COLO829 (cell line): ENCODE results near the gene AP1S1.
"Not testable (repeated sequence)": the region's sequence is repeated elsewhere in the genome, so short reads cannot be mapped to it uniquely, and the experiment has no call there.

Source experiments
- DNase-seq: peaks from one replicate; pipeline ENCODE4 v3.0.0; 2012; ENCODE audit warnings: low spot score

Gene AP1S1

DNA sequence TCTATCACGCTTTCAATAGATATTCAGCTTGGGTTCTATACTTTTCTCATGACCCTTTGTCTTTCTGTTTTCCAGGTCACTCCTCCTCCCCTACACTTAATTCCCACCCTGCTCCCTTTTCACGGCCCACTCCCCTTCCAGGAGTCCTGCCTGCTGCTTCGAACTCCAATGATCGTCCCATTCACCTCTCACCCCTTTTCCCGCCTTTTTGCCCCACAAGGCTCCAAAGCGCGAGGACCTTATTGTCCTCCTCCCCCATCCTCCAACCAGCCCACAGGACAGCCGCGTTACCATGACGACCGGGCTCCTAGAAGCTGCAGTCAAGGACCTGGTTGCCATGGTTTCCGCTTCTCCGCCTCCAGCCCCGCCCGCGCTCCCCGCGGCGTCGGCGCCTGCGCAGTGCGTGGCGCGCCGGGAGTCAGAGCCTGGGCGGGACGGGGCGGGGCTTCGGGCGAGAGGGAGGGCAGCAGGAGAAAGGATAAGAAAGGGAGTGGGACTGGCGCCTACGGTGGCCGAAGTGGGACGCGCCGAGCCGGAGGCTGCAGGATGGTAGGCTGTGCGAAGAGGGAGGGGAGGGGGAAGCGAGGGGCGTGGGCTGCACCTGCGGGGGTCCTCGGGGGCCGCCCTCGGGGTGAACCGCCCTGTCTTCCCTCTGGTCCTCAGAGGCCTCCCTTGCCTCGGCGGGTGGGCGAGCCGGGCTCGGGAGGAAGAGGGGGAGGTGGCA is at the start of gene AP1S1:
TSS of gene AP1S1 (plus strand) at position 508 of the 724 bp plus-strand sequence. CDS start at position 547, 39 bp downstream.
- DNase-seq, result peak; percentile 100

DNA sequence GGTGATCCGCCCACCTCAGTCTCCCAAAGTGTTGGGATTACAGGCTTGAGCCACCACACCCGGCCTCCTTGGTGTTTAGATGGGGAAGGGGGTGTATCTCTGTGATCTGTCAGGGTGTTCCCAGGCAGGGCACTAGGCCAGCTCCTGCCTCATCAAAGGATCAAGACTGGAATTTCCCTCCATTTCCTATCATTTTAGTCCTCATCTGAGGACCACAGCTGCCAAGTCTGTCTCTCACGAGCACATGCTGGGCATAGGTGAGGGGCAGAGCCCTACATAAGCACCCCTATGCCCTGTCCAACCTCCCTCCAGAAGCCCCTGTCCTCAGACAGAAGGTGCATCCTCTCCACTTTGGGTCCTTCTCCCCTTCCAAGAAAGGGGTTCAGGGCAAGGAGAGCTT is 49.5 kb upstream of the AP1S1 start:
- DNase-seq, result no peak

DNA sequence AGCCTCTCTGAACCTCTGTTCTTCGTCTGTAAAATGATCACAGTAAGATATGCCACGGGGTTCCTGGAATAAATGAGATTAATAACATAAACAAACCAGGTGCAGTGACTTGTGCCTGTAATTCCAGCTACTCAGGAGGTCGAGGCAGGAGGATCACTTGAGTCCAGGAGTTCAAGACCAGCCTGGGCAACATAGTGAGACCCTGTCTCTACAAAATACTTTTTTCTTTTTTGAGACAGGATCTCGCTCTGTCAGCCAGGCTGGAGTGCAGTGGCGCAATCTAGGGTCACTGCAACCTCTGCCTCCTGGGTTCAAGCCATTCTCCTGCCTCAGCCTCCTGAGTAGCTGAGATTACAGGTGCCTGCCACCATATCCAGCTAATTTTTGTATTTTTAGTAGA is 49.0 kb upstream of the AP1S1 start:
- DNase-seq, result not testable (repeated sequence)

DNA sequence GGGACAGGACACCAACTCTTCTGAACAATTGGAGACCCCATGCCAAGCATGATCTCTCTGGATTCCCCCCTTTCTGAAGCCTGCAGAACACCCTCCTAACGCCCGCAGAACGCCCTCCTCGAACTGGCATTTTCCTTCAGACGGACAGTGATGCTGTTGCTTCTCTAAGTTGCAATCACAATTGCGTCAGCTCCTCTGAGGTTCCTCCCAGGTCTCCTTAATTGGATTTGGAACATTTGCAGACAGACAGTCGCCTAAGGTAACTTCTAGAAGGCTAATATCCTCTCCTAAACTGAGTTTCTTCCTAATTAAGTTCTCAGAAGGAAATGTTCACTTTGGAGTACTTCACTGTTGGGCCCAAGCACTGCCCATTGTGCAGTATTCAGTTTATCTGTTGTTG is 47.9 kb upstream of the AP1S1 start:
- no peak for DNase-seq

DNA sequence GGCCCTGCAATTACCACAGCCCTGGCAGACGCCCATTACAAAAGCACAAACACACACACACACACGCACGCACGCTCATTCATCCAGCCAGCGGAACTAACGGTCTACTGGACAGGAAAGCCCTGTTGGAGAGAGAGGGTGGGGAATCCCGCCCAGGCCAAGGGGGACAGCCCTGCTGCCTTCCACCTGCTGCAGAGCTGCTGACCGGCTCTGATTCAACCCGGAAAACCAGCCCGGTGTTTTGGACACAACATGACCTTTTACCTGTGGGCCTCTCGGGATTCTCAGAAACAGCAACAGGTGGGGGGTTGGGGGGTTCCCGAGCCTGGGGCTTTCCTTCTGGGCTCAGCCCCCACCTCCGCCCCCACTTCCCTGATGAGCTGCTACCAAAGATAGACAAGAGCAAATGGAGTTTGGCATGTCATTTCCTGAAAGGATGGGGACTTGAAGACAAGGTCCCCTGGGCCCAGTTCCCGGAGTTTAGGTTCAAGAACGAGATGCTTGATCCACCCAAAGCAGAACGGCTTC is 45.9 kb upstream of the AP1S1 start:
- no peak for DNase-seq

DNA sequence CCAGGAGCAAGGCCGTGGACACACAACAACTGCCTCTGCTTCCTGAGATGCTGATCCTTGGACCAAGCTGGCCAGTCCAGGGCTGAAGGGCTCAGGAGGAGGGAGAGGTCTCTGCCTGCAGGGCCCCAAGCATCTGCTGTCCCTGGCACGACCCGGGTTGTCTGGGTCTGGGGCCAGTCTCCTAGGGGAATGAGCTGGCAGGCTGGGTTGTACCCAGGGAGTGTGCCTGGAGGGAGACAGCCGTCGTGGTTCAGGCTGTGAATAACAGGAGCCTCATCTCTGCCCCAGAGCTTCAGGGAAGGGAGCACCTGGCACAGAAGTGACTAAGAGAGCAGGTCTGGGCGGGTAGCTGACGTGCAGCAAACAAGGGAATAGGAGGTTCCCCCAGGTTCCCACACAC is 45.3 kb upstream of the AP1S1 start:
- no peak for DNase-seq

DNA sequence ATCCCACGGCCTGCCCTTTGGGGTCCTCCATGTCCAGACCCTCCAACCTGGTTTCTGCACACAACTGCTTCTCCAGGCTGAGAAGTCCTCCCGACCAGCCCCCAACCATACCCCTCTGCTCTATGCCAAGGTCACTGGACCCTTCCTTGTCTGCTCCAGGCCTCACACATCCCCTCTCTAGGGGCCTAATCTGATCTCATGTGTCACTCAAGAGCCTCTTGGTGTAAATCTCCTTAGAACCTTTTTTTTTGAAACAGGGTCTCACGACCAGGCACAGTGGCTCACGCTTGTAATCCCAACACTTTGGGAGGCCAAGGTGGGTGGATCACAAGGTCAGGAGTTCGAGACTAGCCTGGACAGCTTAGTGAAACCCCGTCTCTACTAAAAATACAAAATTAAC is 44.9 kb upstream of the AP1S1 start:
- no peak for DNase-seq

DNA sequence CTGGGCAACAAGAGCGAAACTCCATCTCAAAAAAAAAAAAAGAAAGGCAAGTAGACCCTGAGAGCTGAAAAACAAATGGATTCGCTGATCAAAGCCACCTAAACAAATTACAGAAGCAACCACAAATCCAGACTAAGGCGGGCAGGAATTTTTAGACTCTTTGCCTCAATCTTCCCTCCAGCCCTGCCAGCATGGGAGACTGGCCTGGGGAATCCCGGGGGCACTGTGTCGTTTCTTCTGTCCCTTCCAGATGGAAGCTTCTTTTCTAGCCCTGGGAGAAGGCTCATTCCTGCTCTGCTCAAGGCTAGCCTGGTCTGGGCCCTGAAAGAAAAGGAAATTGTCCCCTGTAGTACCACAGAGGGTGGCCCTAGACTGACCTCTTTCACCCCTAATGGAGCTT is 43.0 kb upstream of the AP1S1 start:
- DNase-seq, result no peak

DNA sequence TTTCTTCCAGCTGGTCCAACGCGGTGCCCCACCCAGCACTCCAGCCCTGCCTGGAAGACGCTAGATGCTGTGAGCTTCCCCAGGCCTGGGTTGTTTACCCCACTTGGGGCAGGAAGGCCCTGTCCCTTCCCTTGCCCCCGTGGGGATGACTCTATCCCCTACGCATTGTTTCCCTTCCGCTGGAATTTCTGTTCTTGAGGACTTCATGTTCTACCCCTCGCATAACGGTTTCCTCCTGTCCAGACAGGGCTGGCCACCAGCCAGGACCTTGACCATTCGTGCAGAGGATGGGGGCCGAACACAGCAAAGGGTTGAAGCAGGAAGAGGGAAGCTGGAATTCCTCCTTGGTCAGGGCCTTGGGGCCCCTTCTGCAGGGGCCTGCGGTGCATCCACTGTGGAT is 42.0 kb upstream of the AP1S1 start:
- no peak for DNase-seq

DNA sequence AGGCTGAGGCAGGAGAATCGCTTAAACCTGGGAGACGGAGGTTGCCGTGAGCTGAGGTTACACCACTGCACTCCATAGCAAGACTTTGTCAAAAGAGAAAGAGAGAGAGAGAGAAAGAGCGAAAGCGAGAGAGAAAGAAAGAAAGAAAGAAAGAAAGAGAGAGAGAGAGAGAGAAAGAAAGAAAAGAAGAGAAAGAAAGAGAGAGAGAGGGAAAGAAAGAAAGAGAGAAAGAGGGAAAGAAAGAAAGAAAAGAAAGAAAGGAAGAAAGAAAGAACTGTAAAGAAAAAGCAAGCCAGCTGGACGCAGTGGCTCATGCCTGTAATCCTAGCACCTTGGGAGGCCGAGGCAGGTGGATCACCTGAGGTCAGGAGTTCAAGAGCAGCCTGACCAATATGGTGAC is 41.1 kb upstream of the AP1S1 start:
- DNase-seq, result not testable (repeated sequence)

DNA sequence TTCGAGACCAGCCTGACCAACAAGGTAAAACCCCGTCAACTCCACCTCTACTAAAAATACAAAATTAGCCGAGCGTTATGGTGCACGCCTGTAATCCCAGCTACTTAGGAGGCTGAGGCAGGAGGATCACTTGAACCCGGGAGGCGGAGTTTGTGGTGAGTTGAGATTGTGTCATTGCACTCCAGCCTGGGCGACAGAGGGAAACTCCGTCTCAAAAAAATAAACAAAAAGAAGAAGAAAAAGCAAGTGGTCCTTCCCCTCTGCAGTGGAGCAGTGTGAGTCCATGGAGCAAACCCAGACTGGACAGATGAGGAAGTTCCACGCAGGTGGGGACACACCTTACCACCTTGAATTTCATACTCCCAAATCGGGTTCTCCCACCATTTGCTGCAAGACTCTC is 40.4 kb upstream of the AP1S1 start:
- no peak for DNase-seq

DNA sequence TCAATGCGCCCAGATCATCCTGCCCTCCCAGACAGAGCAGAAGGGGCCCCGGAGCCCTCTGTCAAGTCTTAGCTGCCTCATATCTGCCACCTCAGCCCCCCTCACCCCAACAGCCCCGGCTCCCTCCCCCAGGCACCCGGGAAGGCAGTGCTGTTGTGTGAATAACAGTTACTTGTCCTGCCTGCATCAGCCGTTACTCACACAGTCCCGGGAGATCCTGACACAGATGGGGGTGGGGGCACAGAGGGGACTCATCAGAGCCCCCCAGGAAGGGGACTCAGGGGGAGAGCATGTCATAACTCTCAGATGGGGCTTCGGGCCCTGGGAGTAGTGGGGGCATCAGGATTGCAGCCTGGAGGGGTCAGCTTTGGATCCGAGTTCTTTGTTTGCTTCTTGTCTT is 39.8 kb upstream of the AP1S1 start:
- DNase-seq, result no peak

DNA sequence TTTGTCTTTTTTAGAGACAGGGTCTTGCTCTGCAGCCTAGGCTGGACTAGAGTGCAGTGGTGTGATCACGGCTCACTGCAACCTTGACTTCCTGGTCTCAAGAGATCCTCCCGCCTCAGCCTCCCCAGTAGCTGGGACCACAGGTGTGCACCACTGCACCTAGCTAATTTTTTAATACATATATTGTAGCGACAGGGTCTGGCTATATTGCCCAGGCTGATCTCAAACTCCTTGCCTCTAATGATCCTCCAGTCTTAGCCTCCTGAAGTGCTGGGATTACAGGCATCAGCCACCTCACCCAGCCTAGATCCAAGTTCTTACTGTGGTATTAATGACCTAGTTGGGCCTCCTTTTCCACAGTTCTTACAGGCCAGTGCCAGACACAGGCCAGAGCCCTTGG is 39.1 kb upstream of the AP1S1 start:
- no peak for DNase-seq

DNA sequence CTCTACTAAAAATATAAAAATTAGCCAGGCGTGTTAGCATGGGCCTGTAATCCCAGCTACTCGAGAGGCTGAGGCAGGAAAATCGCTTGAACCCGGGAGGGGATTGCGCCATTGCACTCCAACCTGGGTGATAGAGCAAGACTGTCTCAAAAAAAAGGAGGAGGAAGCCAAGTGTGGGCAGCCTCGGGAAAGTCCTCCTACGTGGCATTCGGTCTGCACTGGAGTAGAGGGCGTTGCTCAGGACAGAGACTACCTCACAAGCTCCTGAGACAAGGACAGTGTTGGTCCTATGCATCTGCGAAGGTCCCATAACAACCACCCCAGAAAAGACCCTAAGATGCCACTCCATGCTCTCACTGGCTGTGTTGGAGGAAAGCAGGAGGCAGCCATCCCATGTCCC is 37.4 kb upstream of the AP1S1 start:
- no peak for DNase-seq

DNA sequence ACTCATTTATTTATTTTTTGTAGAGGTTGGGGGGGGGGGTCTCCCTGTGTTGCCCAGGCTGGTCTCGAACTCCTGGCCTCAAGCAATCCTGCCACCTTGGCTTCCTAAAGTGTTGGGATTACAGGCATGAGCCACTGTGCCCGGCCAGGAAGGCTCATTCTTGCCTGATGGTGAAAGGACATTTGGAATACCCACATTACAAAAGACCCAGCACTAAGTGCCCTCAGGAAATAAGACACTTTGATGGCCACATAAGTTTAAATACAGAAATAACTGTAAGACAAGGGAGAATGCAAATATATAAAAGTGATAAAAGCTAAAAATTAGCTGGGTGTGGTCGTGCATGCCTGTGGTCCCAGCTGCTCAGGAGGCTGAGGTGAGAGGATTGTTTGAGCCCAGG is 35.4 kb upstream of the AP1S1 start:
- DNase-seq, result no peak

DNA sequence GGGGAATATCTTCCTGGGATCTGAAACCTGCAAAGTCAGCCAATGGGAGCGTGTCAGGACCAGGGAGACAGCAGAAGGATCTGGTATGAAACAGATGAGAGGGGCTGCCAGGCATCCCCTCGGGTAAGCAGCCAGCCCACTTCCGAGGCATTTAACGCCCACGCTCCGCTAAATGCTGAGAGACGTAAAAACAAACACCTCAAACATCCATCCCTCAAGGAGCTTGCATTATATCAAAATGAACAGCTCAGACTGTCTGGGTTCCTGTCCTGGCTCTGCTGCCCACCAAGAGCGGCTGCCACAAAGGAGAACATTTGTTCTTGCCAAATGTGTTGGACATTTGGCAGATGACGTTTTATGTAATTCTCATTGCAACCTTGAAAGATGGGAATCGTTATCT is 34.4 kb upstream of the AP1S1 start:
- DNase-seq, result no peak

DNA sequence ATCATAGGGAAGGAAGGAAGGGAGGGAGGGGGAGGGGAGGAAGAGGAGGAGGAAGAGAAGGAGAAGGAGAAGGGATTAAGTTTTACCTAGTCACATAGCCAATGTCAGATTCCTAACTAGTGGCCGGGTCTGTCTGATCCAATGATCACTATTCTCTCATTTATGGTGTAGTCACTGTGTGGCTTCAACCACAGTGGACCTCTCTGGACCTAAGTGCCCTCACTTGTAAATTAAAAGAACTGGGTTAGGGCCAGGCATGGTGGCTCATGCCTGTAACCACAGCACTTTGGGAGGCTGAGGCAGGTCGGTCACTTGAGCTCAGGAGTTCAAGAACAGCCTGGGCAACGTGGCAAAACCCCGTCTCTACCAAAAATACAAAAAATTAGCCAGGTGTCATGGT is 34.0 kb upstream of the AP1S1 start:
- no peak for DNase-seq

DNA sequence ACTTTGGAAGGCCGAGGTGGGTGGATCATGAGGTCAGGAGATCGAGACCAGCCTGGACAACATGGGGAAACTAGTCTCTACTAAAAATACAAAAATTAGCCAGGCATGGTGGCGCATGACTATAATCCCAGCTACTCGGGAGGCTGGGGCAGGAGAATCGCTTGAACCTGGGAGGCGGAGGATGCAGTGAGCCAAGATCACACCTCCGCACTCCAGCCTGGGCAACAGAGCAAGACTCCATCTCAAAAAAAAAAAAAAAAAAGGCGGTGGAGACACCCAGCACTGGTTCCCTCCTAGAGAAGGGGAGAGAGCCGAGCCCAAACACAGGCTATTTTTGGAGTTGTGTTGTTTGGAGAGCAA is 32.7 kb upstream of the AP1S1 start:
- DNase-seq, result not testable (repeated sequence)

DNA sequence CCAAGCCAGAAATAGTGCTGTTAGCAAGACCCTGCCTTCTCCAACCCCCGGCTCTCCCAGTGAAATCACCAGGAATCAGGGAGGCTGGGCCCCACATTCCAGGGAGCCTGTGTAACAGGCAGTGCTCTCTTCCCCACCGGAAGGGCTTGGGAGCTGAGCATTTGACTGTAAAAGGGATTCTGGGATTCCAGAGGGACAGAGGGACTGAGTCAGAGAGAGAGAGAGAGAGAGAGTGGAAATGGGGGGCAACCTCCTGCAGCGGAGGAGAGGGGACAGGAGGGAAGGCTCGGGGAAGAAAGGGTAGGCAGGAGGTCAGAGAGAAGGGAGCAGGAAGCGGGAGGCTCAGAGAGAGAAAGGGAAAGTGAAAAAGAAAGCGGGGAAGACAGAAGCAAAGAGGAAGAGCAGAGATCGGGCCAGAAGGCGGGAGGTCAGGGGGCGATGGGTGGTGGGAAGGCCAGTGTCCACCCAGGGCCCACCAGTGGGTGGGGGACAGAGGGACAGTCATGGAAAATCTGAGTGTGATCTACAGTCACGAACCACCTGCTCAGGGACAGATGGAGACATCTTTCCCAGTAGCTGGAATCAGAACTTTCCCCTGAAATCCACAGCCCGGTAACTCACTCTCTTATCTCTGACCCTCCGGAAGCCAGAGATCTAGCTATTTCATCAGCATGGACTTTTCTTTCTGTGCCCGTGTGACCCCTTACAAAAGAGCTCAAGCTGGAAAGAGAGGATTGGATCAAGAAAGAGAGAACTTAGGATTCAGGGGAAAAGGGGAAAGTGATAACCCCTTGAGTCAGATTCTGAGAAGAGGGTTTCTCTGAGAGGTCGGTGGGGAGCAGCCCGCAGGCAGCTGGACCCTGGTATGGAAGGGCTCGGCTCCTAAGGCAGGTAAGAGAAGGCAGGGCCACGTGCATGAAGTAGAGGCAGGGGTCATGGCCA is 32.0 kb upstream of the AP1S1 start:
- peak; percentile 78 for DNase-seq

DNA sequence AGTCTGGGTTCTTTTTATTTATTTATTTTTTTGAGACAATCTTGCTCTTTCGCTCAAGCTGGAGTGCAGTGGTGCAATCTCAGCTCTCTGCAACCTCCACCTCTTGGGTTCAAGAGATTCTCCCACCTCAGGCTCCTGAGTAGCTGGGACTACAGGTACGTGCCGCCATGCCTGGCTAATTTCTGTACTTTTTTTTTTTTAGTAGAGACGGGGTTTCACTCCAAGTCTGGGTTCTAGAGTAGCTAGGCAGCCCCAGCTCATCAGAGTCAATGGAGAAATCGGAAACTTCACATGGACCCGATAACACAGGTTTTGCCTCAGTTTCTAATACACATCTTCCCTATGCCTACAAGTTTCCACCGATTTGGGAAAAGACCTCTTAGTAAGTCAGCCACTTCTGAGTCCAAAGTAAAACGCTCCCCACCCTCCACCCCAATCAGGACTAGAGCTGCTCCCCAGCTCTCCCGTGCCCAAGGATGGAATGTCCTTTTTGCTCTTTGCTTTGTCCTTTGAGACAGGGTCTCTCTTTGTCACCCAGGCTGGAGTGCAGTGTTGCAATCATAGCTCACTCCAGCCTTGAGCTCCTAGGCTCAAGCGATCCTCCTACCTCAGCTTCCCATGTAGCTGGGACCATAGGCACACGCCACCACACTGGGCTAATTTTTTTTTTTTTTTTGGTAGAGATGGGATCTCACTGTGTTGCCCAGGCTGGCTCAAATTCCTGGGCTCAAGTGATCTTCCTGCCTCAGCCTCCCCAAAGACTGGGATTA is 31.2 kb upstream of the AP1S1 start:
- DNase-seq, result no peak

DNA sequence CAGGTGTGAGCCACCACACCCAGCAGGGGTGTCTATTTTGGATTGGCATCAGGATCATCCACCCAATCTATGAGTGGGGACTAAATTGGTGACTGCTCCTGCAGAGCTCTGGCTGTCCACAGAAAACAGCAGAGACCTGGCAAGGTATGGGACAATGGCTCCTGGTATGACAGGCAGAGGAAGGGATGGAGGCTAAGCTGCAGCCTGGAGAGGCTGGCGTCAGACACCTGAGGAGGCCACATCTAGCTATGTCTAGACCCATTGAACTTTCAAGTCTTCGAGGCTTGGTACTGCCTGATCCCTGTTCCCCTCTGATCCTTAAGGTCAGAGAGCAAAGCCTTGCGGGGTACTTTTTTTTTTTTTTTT is 30.6 kb upstream of the AP1S1 start:
- DNase-seq, result no peak

DNA sequence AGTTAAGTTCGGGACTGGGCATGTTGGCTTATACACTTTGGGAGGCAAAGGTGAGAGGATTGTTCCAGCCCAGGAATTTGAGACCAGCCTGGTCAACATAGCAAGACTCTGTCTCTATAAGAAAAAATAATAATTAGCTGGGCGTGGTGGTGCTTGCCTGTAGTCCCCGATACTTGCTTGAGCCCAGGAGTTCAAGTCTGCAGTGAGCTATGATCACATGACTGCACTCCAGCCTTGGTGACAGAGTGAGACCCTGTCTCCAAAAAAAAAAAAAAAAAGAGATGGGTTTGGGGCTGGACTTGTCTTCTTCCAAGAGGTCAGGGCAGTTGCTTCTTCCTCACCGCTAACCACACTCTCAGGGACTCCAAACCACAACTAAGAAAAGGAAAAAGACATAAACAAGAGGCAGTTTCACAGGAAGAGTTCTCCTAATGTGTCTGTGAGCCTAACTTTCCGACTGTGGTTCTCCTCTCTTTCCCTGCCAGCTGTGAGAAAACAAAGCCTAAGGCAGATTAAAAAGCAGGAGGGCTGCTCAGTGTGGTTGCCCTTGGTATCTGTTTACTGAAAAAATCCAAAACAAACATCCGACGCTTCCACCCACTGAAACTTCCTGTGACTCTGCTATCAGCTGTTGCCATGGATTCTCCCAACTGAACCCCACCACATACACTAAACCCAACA is 29.8 kb upstream of the AP1S1 start:
- DNase-seq, result peak; percentile 90
